Measurements from ENCODE around the gene IFT43. TPM values are rescaled to one million over a fixed set of nuclear protein-coding genes. Genes with fewer than 3 reads are reported as not detected.

IFT43 gene
- total and polyA plus RNA-seq, 9 donors, result 14.2 to 48.8 (median 30.2) TPM

DNA sequence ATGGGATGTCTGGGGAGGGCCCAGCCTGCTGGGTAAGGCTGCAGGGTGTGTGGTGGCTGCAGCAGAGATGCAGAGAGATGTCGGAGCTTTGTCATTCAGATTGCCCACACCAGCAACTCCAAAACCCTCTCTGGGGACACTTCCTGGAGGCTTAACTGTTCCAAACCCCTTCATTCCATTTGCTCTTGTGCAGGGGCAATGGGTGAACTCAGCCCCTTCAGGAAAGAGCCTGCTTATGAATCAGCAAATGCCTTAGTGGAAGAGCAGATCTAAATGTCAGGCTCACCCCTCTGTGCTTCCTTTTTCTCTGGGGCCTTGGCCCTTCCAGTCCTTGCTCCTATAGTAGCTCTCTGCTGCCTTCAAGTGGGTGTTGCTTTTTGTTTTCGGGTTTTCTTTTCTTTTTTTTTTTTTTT lies 129.5 kb downstream of the IFT43 start:
- H3K4me1 ChIP-seq (ENCODE audit: insufficient read depth), result no peaks in the 10 kb centered on the region
- TF ChIP-seq CTCF (IDR thresholded peaks at IDR 0.05), result no peak
- TF ChIP-seq POLR2A (IDR thresholded peaks at IDR 0.05), result no peak
- TF ChIP-seq EP300 (IDR thresholded peaks at IDR 0.05), result no peak
- DNase-seq, result no peak
- H3K4me3 ChIP-seq, result no peak overlapping the region
- no peaks in the 10 kb centered on the region for H3K36me3 ChIP-seq
- intact Hi-C loops (cut with DNase I), result no loop called here
- whole genome bisulfite sequencing, 3 donors, result 69 to 75% (median 73%) methylated on average over 2 of the region's 2 CpGs
- H3K9me3 ChIP-seq, result no peaks in the 10 kb centered on the region
- H3K27me3 ChIP-seq, result no peaks in the 10 kb centered on the region
- H3K27ac ChIP-seq, result no peak overlapping the region

DNA sequence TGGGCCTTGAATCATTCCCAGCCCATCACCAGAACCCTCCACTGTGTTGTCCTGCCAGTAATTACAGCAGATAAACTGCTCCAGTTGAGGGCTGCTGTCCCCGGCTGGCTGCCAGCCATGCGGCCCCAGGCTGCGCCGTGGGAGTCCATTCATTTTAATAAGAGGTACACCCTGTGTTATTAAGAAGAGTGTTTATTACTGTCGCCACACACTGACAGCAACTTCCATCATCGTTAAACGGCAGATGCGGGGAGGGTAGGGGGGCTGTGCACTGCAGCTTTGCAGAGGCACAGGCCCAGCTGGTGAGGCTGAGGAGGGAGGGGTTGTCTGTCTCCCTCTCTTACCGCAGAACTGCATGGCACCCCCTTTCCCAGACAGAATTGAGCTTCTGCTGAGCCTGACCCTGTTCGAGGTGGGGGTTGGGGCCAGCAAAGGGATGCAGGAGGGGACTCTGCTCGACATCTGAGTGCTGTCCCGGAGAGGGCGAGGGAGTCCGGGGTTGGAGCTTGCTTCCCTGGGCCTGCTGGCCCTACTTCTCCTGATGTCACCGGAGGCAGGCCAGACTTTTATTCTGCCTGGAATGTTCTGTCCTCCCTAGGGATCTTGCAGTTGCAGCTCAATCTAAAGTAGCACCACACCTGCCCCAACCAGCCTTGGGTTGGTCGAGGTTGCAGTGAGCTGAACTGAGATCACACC lies 132.4 kb downstream of the IFT43 start:
- DNase-seq, result no peak
- no peak overlapping the region for H3K27ac ChIP-seq
- no peaks in the 10 kb centered on the region for H3K4me1 ChIP-seq (ENCODE audit: insufficient read depth)
- H3K36me3 ChIP-seq, result no peaks in the 10 kb centered on the region
- intact Hi-C loops (cut with DNase I), result no loop called here
- WGBS, 3 donors, result 28 to 39% (median 31%) methylated on average over 16 of the region's 16 CpGs
- H3K4me3 ChIP-seq, result no peak overlapping the region
- H3K27me3 ChIP-seq, result no peaks in the 10 kb centered on the region
- H3K9me3 ChIP-seq, result no peaks in the 10 kb centered on the region
- no peak for TF ChIP-seq CTCF (IDR thresholded peaks at IDR 0.05)
- no peak for TF ChIP-seq EP300 (IDR thresholded peaks at IDR 0.05)
- TF ChIP-seq POLR2A (IDR thresholded peaks at IDR 0.05), result no peak

DNA sequence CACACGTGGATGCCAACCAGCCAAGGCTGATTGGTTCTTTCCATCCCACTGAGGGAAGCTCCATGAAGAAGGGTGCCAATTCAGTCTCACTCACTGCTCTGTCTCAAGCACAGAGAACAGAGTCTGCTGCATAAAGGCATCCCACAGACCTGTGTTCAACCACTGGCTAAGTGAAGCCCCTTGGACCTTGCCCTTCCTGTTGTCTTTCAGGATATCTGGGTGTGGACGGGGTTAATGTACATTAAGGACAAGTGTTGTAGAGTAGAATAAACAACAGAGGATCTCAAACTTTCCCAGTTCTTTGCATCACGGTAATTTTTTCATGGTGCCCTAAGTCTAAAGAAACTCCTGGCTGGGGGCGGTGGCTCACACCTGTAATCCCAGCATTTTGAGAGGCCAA lies 133.0 kb downstream of the IFT43 start:
- Histone ChIP-seq H3K4me1 (ENCODE audit: insufficient read depth) (no peaks in the 10 kb centered on the region), H3K27me3 (no peaks in the 10 kb centered on the region), H3K9me3 (no peaks in the 10 kb centered on the region), H3K4me3 (no peak overlapping the region), H3K36me3 (no peaks in the 10 kb centered on the region), H3K27ac (no peak overlapping the region)
- TF ChIP-seq EP300 (IDR thresholded peaks at IDR 0.05) (no peak), CTCF (IDR thresholded peaks at IDR 0.05) (no peak), POLR2A (IDR thresholded peaks at IDR 0.05) (no peak)
- intact Hi-C loops (cut with DNase I), result no loop called here
- WGBS, 3 donors, result 71 to 86% (median 78%) methylated on average over 4 of the region's 4 CpGs
- DNase-seq, result no peak

DNA sequence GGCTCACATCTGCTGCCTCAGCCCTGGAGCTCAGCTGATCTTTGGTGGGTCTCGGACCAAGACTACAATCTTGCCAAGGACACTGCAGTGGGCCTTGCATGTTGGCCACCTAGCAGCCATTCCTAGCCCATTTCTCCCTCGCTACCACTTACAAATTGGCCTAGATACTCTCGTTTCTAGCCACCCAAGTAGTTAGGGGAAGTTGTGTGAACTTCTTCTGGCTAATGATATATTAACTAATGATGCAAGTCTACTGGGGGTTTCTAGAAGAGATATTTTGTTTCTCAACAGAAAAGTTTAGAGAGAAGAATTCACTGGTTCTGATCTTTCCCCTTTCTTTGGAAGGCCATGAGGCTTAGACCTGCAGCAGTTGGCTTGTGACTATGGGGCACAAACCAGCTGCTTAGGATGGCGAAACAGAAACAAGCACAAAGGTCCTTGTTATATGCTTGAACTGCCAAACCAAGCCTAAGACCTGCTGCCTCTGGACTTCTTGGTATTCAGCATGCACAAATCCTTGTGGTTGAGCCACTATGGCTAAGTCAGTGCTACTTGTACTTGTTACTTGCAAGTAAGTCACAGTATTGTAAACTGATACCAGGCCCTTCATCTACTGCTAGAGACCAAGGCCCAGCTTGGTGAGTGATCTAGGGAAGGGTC lies 135.7 kb downstream of the IFT43 start:
- intact Hi-C loops (cut with DNase I), result no loop called here

More for the DNA sequence above, 135.7 kb downstream of the IFT43 start:
- Histone ChIP-seq H3K9me3 (no peaks in the 10 kb centered on the region), H3K36me3 (no peaks in the 10 kb centered on the region), H3K27ac (no peak overlapping the region), H3K4me3 (no peak overlapping the region), H3K4me1 (ENCODE audit: insufficient read depth) (no peaks in the 10 kb centered on the region), H3K27me3 (no peaks in the 10 kb centered on the region)
- 59 to 74% (median 71%) methylated on average over 4 of the region's 4 CpGs for WGBS, 3 donors
- no peak for DNase-seq
- TF ChIP-seq CTCF (IDR thresholded peaks at IDR 0.05) (no peak), EP300 (IDR thresholded peaks at IDR 0.05) (no peak), POLR2A (IDR thresholded peaks at IDR 0.05) (no peak)
